Measurements from ENCODE around the gene OR10A2.

The OR10A2 gene

GRCh38 chr11:6834021-6834420, 28.8 kb upstream of the OR10A2 start:
- no peak overlapping the region for H3K4me3 ChIP-seq (ENCODE audit: low read length)
- H2AFZ ChIP-seq (ENCODE audit: low read depth, low read length) = no peak overlapping the region
- no peaks in the 10 kb centered on the region for H3K27me3 ChIP-seq (ENCODE audit: low read depth, low read length)
- no peak for TF ChIP-seq EZH2phosphoT487 (IDR thresholded peaks at IDR 0.05; ENCODE audit: low read depth)
- TF ChIP-seq, protein P1, sequence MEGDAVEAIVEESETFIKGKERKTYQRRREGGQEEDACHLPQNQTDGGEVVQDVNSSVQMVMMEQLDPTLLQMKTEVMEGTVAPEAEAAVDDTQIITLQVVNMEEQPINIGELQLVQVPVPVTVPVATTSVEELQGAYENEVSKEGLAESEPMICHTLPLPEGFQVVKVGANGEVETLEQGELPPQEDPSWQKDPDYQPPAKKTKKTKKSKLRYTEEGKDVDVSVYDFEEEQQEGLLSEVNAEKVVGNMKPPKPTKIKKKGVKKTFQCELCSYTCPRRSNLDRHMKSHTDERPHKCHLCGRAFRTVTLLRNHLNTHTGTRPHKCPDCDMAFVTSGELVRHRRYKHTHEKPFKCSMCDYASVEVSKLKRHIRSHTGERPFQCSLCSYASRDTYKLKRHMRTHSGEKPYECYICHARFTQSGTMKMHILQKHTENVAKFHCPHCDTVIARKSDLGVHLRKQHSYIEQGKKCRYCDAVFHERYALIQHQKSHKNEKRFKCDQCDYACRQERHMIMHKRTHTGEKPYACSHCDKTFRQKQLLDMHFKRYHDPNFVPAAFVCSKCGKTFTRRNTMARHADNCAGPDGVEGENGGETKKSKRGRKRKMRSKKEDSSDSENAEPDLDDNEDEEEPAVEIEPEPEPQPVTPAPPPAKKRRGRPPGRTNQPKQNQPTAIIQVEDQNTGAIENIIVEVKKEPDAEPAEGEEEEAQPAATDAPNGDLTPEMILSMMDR (IDR thresholded peaks at IDR 0.05; ENCODE audit: low read depth, low read length) = no peak
- no peaks in the 10 kb centered on the region for H4K20me1 ChIP-seq (ENCODE audit: insufficient read depth, low read length)
- H3K79me2 ChIP-seq (ENCODE audit: low read length) = no peaks in the 10 kb centered on the region
- H3K4me2 ChIP-seq (ENCODE audit: low read length) = no peak overlapping the region
- no peaks in the 10 kb centered on the region for H3K9me3 ChIP-seq (ENCODE audit: insufficient read depth, low read length)
- H3K4me1 ChIP-seq (ENCODE audit: low read length) = no peaks in the 10 kb centered on the region
- H3K36me3 ChIP-seq (replicated peaks; ENCODE audit: low read depth, low read length) = no peaks in the 10 kb centered on the region
- no peak overlapping the region for H3K9ac ChIP-seq (ENCODE audit: low read length)
- H3K27ac ChIP-seq (ENCODE audit: low read length) = no peak overlapping the region

DNA sequence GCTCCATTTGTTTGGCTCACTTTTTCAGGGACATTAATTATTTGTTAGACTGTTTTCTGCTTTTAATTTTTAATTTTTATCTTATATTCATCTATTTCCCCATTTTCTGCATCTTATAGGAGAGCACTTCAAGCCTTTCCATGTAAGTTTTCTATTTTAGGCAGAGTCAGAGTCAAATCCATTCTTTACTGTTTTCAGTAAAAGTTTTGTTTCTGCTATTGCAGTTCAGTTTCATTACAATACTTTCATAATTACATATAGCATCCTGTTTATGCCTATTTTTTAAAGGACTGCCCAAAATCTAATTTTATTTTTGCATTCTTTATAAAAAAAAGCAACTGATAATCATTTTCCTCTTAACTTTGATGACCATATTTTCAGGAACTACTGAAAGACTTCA, 21.2 kb upstream of the OR10A2 start:
- H3K27me3 ChIP-seq (ENCODE audit: low read depth, low read length) = no peaks in the 10 kb centered on the region
- no peaks in the 10 kb centered on the region for H3K36me3 ChIP-seq (replicated peaks; ENCODE audit: low read depth, low read length)
- peak overlapping the region; percentile 41 for H3K4me2 ChIP-seq (ENCODE audit: low read length)
- H3K79me2 ChIP-seq (ENCODE audit: low read length) = no peaks in the 10 kb centered on the region
- no peaks in the 10 kb centered on the region for H4K20me1 ChIP-seq (ENCODE audit: insufficient read depth, low read length)
- H3K9me3 ChIP-seq (ENCODE audit: insufficient read depth, low read length) = no peaks in the 10 kb centered on the region
- H3K27ac ChIP-seq (ENCODE audit: low read length) = no peak overlapping the region
- no peak overlapping the region for H2AFZ ChIP-seq (ENCODE audit: low read depth, low read length)
- no peak overlapping the region for H3K4me3 ChIP-seq (ENCODE audit: low read length)
- H3K9ac ChIP-seq (ENCODE audit: low read length) = no peak overlapping the region; the same call in 1 of the 2 replicates
- no peak for TF ChIP-seq EZH2phosphoT487 (IDR thresholded peaks at IDR 0.05; ENCODE audit: low read depth)
- peaks cover 13% of the 10 kb centered on the region for H3K4me1 ChIP-seq (ENCODE audit: low read length)

DNA sequence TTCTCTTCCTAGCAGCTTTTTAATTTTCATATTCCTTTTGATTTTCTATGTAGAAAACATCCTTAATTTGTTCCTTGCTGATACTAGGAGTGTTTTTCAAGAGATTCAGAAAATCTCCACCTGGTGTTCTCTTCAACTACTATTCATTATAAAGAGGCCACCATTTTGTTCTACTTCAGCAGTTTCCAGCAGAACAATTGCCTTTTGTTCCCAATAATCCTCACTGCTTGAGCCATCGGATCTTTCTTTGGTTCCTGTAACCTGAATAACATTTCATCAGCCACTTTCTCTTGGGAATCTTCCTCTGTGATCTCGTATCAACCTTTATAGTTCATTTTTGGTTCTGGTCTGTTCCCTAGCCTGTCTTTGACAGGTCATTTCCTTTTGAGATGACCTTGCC, 19.2 kb upstream of the OR10A2 start:
- Histone ChIP-seq H3K9me3 (ENCODE audit: insufficient read depth, low read length) (no peaks in the 10 kb centered on the region), H3K4me2 (ENCODE audit: low read length) (no peak overlapping the region), H3K27ac (ENCODE audit: low read length) (no peak overlapping the region), H3K36me3 (replicated peaks; ENCODE audit: low read depth, low read length) (no peaks in the 10 kb centered on the region), H3K9ac (ENCODE audit: low read length) (no peak overlapping the region), H4K20me1 (ENCODE audit: insufficient read depth, low read length) (no peaks in the 10 kb centered on the region), H3K27me3 (ENCODE audit: low read depth, low read length) (no peaks in the 10 kb centered on the region), H3K4me3 (ENCODE audit: low read length) (no peak overlapping the region), H3K79me2 (ENCODE audit: low read length) (no peaks in the 10 kb centered on the region), H3K4me1 (ENCODE audit: low read length) (peaks cover 13% of the 10 kb centered on the region), H2AFZ (ENCODE audit: low read depth, low read length) (no peak overlapping the region)
- TF ChIP-seq, protein P1 (IDR thresholded peaks at IDR 0.05; ENCODE audit: low read depth, low read length) = no peak
- no peak for TF ChIP-seq EZH2phosphoT487 (IDR thresholded peaks at IDR 0.05; ENCODE audit: low read depth)

- Histone ChIP-seq H3K4me3 (ENCODE audit: low read length) (no peak overlapping the region), H3K4me2 (ENCODE audit: low read length) (no peak overlapping the region), H3K9ac (ENCODE audit: low read length) (no peak overlapping the region), H3K4me1 (ENCODE audit: low read length) (peaks cover 13% of the 10 kb centered on the region), H3K36me3 (replicated peaks; ENCODE audit: low read depth, low read length) (no peaks in the 10 kb centered on the region), H3K27me3 (ENCODE audit: low read depth, low read length) (no peaks in the 10 kb centered on the region), H2AFZ (ENCODE audit: low read depth, low read length) (no peak overlapping the region), H3K9me3 (ENCODE audit: insufficient read depth, low read length) (no peaks in the 10 kb centered on the region), H3K79me2 (ENCODE audit: low read length) (no peaks in the 10 kb centered on the region), H3K27ac (ENCODE audit: low read length) (no peak overlapping the region), H4K20me1 (ENCODE audit: insufficient read depth, low read length) (no peaks in the 10 kb centered on the region)
- no peak for TF ChIP-seq EZH2phosphoT487 (IDR thresholded peaks at IDR 0.05; ENCODE audit: low read depth)
- TF ChIP-seq, protein P1 (IDR thresholded peaks at IDR 0.05; ENCODE audit: low read depth, low read length) = no peak
Observed at GRCh38 chr11:6844356-6844755, 18.5 kb upstream of the OR10A2 start.

DNA sequence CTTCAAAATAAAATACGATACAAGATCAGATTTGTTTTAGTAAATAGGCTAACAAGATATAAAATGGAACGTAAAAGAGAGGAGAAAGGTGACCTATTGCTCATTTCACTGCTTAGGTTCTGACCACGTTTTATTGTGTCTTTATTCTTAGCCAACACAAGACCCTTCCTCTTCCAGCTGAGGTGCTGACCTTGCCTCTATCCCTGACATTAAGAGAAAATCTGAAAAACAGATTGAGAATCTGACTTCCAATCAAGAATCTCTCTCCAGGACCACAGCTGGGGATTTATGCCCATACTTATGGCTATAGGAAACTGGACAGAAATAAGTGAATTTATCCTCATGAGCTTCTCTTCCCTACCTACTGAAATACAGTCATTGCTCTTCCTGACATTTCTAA, 17.5 kb upstream of the OR10A2 start, which contains the start of gene OR10A5:
TSS of gene OR10A5 (plus strand) at position 301 of the 400 bp plus-strand sequence. CDS start at position 301, 0 bp downstream.
- no peaks in the 10 kb centered on the region for H3K36me3 ChIP-seq (replicated peaks; ENCODE audit: low read depth, low read length)
- peaks cover 13% of the 10 kb centered on the region for H3K4me1 ChIP-seq (ENCODE audit: low read length)
- H3K4me3 ChIP-seq (ENCODE audit: low read length) = no peak within 1 kb of the TSS
- H4K20me1 ChIP-seq (ENCODE audit: insufficient read depth, low read length) = no peaks in the 10 kb centered on the region
- H3K27ac ChIP-seq (ENCODE audit: low read length) = no peak within 1 kb of the TSS
- no peak within 1 kb of the TSS for H3K9ac ChIP-seq (ENCODE audit: low read length)
- no peaks in the 10 kb centered on the region for H3K27me3 ChIP-seq (ENCODE audit: low read depth, low read length)
- no peak within 1 kb of the TSS for H3K4me2 ChIP-seq (ENCODE audit: low read length)
- H2AFZ ChIP-seq (ENCODE audit: low read depth, low read length) = no peak within 1 kb of the TSS
- H3K79me2 ChIP-seq (ENCODE audit: low read length) = no peaks in the 10 kb centered on the region
- no peaks in the 10 kb centered on the region for H3K9me3 ChIP-seq (ENCODE audit: insufficient read depth, low read length)
- TF ChIP-seq, protein P1 (IDR thresholded peaks at IDR 0.05; ENCODE audit: low read depth, low read length) = no peak
- TF ChIP-seq EZH2phosphoT487 (IDR thresholded peaks at IDR 0.05; ENCODE audit: low read depth) = no peak

Data from OCI-LY3 (cell line).